GM12873 (cell line): Measurements from ENCODE around the gene CDC42EP4.

Source experiments
- CTCF ChIP-seq: IDR thresholded peaks from 2 replicates; pipeline ENCODE4 v1.5.1; 2012; ENCODE audit warnings: low read depth, mild to moderate bottlenecking, moderate library complexity, low read length, control low read depth; ENCODE audit not compliant: insufficient read depth; ENCODE audit errors: missing control alignments

Gene CDC42EP4

GRCh38 chr17:73268582-73269328, 43.0 kb downstream of the CDC42EP4 start:
- TF ChIP-seq CTCF = no peak

DNA sequence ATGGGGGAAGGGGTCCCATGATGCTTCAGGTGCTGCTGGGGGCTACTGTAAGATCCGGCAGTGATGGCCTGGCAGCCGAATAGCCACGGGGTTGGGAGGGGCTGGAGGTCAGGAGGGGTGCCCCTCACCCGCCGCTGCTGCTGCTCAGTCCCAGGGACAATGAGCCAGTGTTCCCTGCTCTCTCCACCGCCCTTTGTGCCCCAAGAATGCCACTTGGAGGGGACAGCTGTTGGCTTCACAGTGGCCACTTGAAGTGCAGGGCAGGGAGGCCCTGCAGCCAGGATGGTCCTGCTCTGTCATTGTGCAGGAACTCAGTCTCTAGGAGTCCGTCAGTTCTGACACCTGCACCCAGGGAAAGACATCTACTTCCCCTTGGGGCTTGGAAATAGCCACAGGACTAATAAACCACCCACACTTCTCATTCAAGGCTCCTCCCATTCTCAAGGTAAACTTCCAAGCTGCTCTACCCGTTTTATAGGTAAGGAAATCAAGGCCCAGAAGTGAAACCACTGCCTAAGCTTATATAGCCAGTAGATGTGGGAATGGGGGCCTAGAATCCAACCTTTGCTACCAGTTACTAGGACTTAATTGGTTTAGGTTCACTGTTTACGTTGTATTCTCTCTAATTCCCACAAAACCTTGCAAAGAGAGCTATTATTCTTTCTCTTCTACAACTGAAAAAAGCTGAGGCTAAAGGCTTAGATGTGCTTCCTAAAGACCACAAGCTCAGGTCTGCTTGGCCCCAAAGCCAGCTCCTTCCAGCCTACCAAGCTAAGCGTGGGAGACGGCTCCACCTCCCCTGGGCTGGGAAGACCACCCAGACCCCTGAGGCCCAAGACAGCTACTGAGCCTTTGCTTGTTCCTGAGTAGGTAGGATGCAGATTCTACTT, 43.9 kb downstream of the CDC42EP4 start:
- TF ChIP-seq CTCF = no peak

DNA sequence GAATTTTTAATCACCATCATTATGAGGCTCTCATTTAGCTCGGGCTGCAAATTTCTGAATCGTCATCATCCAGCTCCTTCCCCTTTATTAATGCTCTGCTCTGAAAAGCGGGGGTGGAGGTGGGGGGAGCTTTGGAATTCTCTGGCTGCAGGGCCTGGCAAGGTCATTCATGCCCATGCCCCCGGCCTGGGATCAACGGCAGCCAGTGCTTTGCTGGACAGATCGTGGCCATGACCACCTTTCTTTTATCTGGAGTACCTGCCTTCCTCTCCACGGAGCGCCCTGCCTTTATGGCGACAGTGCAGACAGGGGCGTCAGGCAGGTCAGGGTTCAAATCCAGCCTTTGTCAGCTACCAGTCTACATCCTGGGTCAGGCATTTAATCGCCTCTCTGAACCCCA, 45.0 kb downstream of the CDC42EP4 start:
- TF ChIP-seq CTCF = no peak

GRCh38 chr17:73265646-73266640, 45.9 kb downstream of the CDC42EP4 start:
- TF ChIP-seq CTCF = no peak

- no peak for TF ChIP-seq CTCF
Observed at GRCh38 chr17:73262676-73263642, 48.8 kb downstream of the CDC42EP4 start.

DNA sequence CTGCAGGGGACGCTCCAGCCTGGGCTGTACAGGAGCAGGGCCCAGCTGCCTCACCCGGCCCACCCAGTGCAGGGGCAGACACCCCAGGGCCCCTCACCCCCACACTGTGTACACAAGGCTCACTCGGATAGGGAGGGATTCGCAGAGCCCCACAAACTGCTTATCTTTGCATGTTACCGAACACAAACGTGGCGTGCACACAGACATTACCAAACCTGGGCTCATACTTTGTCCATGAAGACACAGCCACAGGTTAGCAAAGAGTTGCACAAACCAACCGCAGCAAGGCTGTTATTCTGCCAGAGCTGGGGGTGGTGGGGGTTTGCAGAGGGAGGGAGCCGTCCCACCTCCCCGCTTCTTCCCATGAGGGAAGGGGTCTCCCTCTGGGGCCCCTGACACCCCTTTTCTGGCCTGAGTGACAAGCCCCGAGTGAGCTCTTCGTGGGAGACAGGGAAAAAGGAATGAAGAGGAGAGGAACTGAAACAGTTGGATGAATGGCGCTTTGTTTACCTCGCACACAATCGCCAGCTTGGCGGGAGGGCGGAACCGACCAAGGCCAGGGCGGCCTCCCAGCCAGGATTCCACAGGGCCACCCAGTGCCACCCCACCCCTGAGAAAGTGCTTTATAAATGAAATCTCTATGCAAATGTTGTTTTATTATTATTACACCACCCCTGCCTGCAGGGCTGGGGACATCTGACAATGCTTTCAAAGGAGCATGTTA, 49.7 kb downstream of the CDC42EP4 start:
- no peak for TF ChIP-seq CTCF
